GM18951 (cell line): ENCODE measurements around the gene CXXC1.
"Not testable (repeated sequence)": the region's sequence is repeated elsewhere in the genome, so short reads cannot be mapped to it uniquely, and the experiment has no call there.

ENCODE experiments used
- POLR2A ChIP-seq: IDR thresholded peaks from 4 replicates; pipeline ENCODE4 v1.6.1; 2011; ENCODE audit warnings: mild to moderate bottlenecking; ENCODE audit not compliant: insufficient read length, insufficient read depth; ENCODE audit errors: extremely low read depth
- in situ Hi-C: fragments of 300-500 bp; cut with MboI; formaldehyde crosslinking; loops from one replicate; pipeline ENCODE4 v1.12.0; 2022; ENCODE audit warnings: low sequenced_read_pairs, mixed read lengths, inconsistent platforms; ENCODE audit not compliant: unreplicated experiment

CXXC1 gene

GRCh38 chr18:50275503-50276036, 11.9 kb downstream of the CXXC1 start:
- TF ChIP-seq POLR2A = no peak
- in situ Hi-C loops = no loop called here

GRCh38 chr18:50274941-50275340, 12.6 kb downstream of the CXXC1 start:
- no peak for TF ChIP-seq POLR2A
- in situ Hi-C loops = no loop called here

GRCh38 chr18:50274044-50274442, 13.4 kb downstream of the CXXC1 start:
- TF ChIP-seq POLR2A = no peak
- in situ Hi-C loops = no loop called here

GRCh38 chr18:50273203-50274043, 14.1 kb downstream of the CXXC1 start:
- in situ Hi-C loops = no loop called here
- TF ChIP-seq POLR2A = no peak

GRCh38 chr18:50272568-50272967, 14.9 kb downstream of the CXXC1 start:
- in situ Hi-C loops = no loop called here
- no peak for TF ChIP-seq POLR2A

- in situ Hi-C loops = no loop called here
- peak; percentile 52 for TF ChIP-seq POLR2A
Measured at GRCh38 chr18:50268022-50268747, 19.3 kb downstream of the CXXC1 start.

GRCh38 chr18:50266248-50266704, 21.2 kb downstream of the CXXC1 start, which contains the start of gene CFAP53:
Gene CFAP53 (minus strand): TSS chr18:50266495. CDS start chr18:50266404, 91 bp downstream.
- TF ChIP-seq POLR2A = peak; percentile 43
- in situ Hi-C loops = no loop called here

- in situ Hi-C loops = no loop called here
Measured at GRCh38 chr18:50262977-50263376, 24.5 kb downstream of the CXXC1 start.

GRCh38 chr18:50250935-50251334, 36.6 kb downstream of the CXXC1 start:
- no peak for TF ChIP-seq POLR2A
- in situ Hi-C loops = no loop called here

More at GRCh38 chr18:50262977-50263376, 24.5 kb downstream of the CXXC1 start:
- TF ChIP-seq POLR2A = no peak

GRCh38 chr18:50249576-50249975, 37.9 kb downstream of the CXXC1 start:
- in situ Hi-C loops = no loop called here
- no peak for TF ChIP-seq POLR2A

- in situ Hi-C loops = no loop called here
- TF ChIP-seq POLR2A = no peak
Measured at GRCh38 chr18:50247561-50247960, 39.9 kb downstream of the CXXC1 start.

GRCh38 chr18:50241768-50242167, 45.7 kb downstream of the CXXC1 start:
- in situ Hi-C loops = not testable (repeated sequence)

GRCh38 chr18:50240080-50240563, 47.4 kb downstream of the CXXC1 start:
- no peak for TF ChIP-seq POLR2A
- in situ Hi-C loops = no loop called here

GRCh38 chr18:50232419-50232818, 55.1 kb downstream of the CXXC1 start:
- no peak for TF ChIP-seq POLR2A
- in situ Hi-C loops = no loop called here
